Osteocyte (in vitro differentiated cells): ENCODE results near the gene SLC7A7. TPM values are rescaled to one million over a fixed set of nuclear protein-coding genes. Genes with fewer than 3 reads are reported as not detected.
"Not testable (repeated sequence)": the region's sequence is repeated elsewhere in the genome, so short reads cannot be mapped to it uniquely, and the experiment has no call there.

ENCODE experiments used
- DNase-seq: peaks from one replicate; pipeline ENCODE4 v3.0.0; 2021; ENCODE audit warnings: mixed read lengths; ENCODE audit not compliant: unreplicated experiment; ENCODE audit errors: extremely low spot score
- H3K27ac Mint-ChIP-seq: one replicate; pipeline ENCODE4 v1.8.0; 2021; ENCODE audit warnings: mild to moderate bottlenecking, mixed read lengths; ENCODE audit not compliant: unreplicated experiment
- H3K27me3 Mint-ChIP-seq: one replicate; pipeline ENCODE4 v1.8.0; 2021; ENCODE audit warnings: mixed read lengths; ENCODE audit not compliant: unreplicated experiment
- H3K36me3 Mint-ChIP-seq: one replicate; pipeline ENCODE4 v1.8.0; 2021; ENCODE audit warnings: mixed read lengths; ENCODE audit not compliant: unreplicated experiment
- H3K4me1 Mint-ChIP-seq: one replicate; pipeline ENCODE4 v1.8.0; 2021; ENCODE audit warnings: mixed read lengths; ENCODE audit not compliant: unreplicated experiment
- H3K4me3 Mint-ChIP-seq: one replicate; pipeline ENCODE4 v1.8.0; 2021; ENCODE audit warnings: mild to moderate bottlenecking, moderate library complexity, mixed read lengths; ENCODE audit not compliant: unreplicated experiment
- H3K9me3 Mint-ChIP-seq: one replicate; pipeline ENCODE4 v1.8.0; 2021; ENCODE audit warnings: mixed read lengths; ENCODE audit not compliant: unreplicated experiment
- total RNA-seq: library from RNA; stranded (reverse); gene quantifications from 2 replicates; pipeline ENCODE4 v1.2.1, GENCODE V29; 2021
- TF ChIP-seq, protein P1 (sequence below): fragments of 200-600 bp; sonication (generic); IDR thresholded peaks from 2 replicates; pipeline ENCODE4 v1.5.0; 2021; ENCODE audit warnings: antibody characterized with exemption, mild to moderate bottlenecking, moderate library complexity

Gene SLC7A7
- total RNA-seq, 1 donor from 2014 or later, result 1.6 TPM

DNA sequence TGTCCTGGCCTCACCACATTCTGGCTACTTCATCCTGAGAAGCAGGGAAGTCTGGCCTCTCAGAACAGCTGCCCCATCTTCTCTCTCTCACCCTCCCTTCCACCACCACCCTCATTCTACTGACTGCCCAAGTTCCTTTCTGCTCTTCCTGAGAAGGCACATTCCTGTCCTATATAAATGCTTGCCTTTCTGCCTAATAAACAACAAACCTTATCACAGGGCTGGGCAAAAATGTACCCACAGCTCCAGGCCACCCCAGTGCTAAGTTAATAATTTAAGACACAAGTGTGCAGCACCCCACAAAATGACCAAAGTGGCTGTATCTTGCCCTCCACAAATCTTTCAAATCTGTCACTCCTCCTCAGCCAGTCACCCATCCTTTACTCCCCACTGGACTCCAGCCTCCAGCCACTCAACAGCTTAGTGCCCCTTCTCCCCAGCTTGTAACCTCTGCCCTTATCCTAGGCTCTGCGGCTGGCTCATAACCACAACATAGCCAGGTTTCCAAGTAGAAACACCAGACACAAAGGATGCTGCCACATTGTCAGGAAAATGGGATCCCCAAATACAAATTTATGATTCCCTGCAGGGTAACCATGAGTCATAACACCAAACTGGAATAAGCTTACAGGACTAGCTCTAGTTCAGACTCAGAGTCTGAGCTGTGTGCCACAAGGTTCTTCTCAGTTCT lies 33.8 kb downstream of the SLC7A7 start:
- DNase-seq, result no peak
- Mint-ChIP-seq H3K9me3 (no peaks in the 10 kb centered on the region), H3K4me3 (no peak overlapping the region)

DNA sequence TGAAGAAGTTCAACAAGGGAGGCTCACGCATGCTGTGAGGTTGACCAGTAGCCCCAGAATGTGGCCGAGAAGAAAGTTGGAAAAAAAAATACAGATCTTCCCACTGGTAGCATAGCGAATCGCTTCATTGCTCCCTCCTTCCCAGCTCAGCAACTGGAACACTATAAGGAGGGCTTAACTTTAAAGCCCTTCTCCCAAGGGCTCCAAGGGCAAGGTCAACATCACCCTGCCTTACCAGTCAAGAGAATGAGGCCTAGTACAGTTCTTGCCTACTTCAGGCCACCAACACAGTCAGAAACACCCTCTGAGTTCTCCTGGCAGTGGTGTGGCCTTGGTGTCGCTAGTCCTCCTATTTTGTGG lies 34.3 kb downstream of the SLC7A7 start:
- Mint-ChIP-seq H3K27me3 (no peaks in the 10 kb centered on the region), H3K36me3 (no peaks in the 10 kb centered on the region), H3K4me3 (no peak overlapping the region), H3K4me1 (no peaks in the 10 kb centered on the region), H3K9me3 (no peaks in the 10 kb centered on the region), H3K27ac (no peak overlapping the region)
- no peak for DNase-seq
- TF ChIP-seq, protein P1, sequence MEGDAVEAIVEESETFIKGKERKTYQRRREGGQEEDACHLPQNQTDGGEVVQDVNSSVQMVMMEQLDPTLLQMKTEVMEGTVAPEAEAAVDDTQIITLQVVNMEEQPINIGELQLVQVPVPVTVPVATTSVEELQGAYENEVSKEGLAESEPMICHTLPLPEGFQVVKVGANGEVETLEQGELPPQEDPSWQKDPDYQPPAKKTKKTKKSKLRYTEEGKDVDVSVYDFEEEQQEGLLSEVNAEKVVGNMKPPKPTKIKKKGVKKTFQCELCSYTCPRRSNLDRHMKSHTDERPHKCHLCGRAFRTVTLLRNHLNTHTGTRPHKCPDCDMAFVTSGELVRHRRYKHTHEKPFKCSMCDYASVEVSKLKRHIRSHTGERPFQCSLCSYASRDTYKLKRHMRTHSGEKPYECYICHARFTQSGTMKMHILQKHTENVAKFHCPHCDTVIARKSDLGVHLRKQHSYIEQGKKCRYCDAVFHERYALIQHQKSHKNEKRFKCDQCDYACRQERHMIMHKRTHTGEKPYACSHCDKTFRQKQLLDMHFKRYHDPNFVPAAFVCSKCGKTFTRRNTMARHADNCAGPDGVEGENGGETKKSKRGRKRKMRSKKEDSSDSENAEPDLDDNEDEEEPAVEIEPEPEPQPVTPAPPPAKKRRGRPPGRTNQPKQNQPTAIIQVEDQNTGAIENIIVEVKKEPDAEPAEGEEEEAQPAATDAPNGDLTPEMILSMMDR, result no peak

More for the DNA sequence above, 33.8 kb downstream of the SLC7A7 start:
- TF ChIP-seq, protein P1, result no peak
- H3K36me3 Mint-ChIP-seq, result no peaks in the 10 kb centered on the region
- no peak overlapping the region for H3K27ac Mint-ChIP-seq
- H3K4me1 Mint-ChIP-seq, result peaks cover 2% of the 10 kb centered on the region
- no peaks in the 10 kb centered on the region for H3K27me3 Mint-ChIP-seq

GRCh38 chr14:22780105-22780679 lies 35.0 kb downstream of the SLC7A7 start:
- TF ChIP-seq, protein P1, result no peak
- Mint-ChIP-seq H3K9me3 (no peaks in the 10 kb centered on the region), H3K27me3 (no peaks in the 10 kb centered on the region), H3K4me1 (no peaks in the 10 kb centered on the region), H3K36me3 (no peaks in the 10 kb centered on the region), H3K4me3 (no peak overlapping the region), H3K27ac (no peak overlapping the region)
- no peak for DNase-seq

DNA sequence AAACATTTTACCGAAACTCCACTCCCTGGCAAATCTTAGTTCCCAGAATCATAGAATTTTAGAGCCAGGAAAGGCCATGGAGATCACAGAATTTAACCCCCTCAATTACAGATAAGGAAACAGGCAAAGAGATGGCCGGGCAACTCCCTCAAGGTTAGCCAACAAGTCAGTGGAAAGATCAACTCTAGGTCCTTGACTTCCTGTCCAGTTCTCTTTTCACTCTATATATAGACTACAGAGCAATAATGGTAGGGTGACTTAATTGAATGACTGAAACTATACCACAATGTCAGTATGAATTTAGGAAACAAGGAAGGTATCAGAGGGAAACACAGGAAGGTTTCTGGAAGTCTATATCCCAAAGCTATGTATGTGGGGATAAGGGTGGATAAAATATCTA lies 37.2 kb downstream of the SLC7A7 start:
- Mint-ChIP-seq H3K27ac (no peak overlapping the region), H3K27me3 (no peaks in the 10 kb centered on the region), H3K4me1 (no peaks in the 10 kb centered on the region), H3K36me3 (peaks cover 7% of the 10 kb centered on the region), H3K9me3 (no peaks in the 10 kb centered on the region), H3K4me3 (no peak overlapping the region)
- TF ChIP-seq, protein P1, result no peak
- DNase-seq, result no peak

GRCh38 chr14:22776849-22777248 lies 38.4 kb downstream of the SLC7A7 start:
- not testable (repeated sequence) for H3K36me3 Mint-ChIP-seq, H3K9me3 Mint-ChIP-seq, H3K4me3 Mint-ChIP-seq, DNase-seq, H3K27me3 Mint-ChIP-seq, H3K27ac Mint-ChIP-seq, H3K4me1 Mint-ChIP-seq
